Jurkat, Clone E6-1 (cell line): Measurements from ENCODE around the gene MARK2.
"Not testable (repeated sequence)": the region's sequence is repeated elsewhere in the genome, so short reads cannot be mapped to it uniquely, and the experiment has no call there.

Experiments
- DNase-seq: peaks from one replicate; pipeline ENCODE4 v3.0.0-alpha.2; 2011; ENCODE audit warnings: low read depth, low spot score
- H3K4me3 ChIP-seq: 2 replicates; pipeline ENCODE4 v1.5.1; 2011; ENCODE audit warnings: mild to moderate bottlenecking, low read length, control low read depth, moderate library complexity

Gene MARK2

DNA sequence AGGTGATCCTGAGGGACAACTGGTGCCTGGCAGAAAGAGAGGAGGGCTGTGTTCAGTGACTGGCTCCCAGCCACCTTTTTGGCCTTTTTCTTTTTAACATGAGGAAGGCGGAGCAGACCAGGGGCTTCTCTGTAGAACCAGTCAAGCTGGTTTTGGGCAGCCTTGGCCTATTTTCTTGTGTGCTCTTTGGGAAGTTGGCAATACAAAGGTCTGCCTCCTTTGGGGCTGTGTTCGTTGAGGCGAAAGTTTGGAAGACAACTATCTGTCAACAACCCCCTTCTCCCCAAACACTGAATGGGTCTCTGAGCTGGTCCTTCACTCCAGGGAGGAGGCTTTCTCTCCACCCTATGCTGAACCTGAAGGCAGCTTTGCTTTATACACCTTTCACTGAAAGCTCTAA, 8.5 kb downstream of the MARK2 start:
- no peak for DNase-seq
- no peak overlapping the region for H3K4me3 ChIP-seq

DNA sequence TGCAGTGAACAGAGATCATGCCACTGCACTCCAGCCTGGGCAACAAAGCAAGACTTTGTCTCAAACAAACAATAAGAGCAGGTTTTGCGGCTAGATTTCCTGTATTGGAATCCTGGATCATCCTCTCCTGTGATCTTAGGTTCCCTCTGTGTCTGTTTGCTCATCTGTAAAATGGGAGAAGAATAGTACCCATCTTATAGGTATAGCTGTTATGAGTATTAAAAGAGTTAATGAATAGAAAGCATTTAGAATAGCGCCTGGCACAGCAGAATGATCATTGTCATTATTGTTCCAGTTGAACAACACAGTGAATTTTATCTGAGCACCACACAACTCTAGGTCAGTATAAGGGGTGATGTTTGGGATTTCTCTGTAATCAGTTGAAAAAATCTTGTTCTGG, 10.8 kb downstream of the MARK2 start:
- H3K4me3 ChIP-seq, result no peak overlapping the region
- DNase-seq, result no peak

DNA sequence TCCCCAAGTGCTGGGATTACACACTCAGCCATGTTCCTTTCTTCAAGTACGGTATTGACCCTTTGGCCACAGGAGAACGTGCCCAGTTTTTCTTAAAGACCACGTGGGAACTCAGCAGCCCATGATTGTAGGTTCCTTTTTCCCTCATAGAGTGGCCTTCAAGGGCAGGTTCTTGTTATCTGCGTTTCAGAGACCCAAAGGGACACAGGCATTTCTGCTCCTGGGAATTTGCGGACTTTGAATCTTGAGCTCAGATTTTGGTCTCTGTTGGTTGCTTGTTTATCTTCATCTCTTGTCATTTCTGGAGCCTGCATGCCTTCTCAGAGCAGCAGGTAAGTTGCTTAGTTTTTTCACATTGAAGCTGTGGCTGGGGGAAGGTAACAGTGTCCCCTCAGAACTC, 12.0 kb downstream of the MARK2 start:
- no peak overlapping the region for H3K4me3 ChIP-seq

DNA sequence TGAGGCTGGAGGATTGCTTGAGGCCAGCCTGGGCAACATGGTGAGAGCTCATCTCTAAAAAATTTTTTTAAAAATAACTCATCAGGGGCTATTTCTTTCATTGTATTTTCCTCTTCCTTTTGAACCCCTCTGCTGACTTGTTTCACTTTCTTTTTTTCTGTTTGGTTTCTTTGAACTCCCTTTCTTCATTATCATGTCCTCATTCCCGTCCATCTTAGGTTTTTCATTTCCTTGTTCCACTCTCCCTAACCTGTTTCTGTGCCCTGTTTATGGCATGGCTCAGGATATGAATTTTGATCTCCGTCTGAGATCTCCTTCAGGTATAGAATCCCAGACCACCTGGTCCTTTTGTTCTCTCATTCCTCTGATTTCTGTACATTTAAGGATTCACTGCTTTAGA, 12.5 kb downstream of the MARK2 start:
- DNase-seq, result no peak
- no peak overlapping the region for H3K4me3 ChIP-seq

More for the DNA sequence above, 12.0 kb downstream of the MARK2 start:
- DNase-seq, result no peak

GRCh38 chr11:63853476-63853875, 14.6 kb downstream of the MARK2 start:
- DNase-seq, result no peak
- H3K4me3 ChIP-seq, result no peak overlapping the region

DNA sequence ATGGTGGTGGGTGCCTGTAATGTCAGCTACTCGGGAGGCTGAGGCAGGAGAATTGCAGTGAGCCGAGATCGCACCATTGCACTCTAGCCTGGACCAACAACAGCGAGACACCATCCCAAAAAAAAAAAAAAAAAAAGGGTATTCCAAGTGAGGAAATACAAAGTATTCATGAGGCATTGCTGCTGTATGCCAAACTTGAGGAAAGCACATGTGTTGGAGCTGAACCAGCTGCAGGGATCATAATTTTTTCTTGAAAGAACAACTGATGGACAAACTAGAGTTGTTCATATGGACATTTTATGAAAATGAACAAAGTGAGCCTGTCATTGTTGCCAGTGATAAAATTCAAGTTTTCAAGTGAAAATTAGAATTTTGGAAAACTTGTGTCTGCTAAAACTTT, 15.8 kb downstream of the MARK2 start:
- H3K4me3 ChIP-seq, result no peak overlapping the region
- no peak for DNase-seq

- no peak for DNase-seq
- H3K4me3 ChIP-seq, result no peak overlapping the region
These were observed 17.1 kb downstream of the MARK2 start for GRCh38 chr11:63855975-63856374.

DNA sequence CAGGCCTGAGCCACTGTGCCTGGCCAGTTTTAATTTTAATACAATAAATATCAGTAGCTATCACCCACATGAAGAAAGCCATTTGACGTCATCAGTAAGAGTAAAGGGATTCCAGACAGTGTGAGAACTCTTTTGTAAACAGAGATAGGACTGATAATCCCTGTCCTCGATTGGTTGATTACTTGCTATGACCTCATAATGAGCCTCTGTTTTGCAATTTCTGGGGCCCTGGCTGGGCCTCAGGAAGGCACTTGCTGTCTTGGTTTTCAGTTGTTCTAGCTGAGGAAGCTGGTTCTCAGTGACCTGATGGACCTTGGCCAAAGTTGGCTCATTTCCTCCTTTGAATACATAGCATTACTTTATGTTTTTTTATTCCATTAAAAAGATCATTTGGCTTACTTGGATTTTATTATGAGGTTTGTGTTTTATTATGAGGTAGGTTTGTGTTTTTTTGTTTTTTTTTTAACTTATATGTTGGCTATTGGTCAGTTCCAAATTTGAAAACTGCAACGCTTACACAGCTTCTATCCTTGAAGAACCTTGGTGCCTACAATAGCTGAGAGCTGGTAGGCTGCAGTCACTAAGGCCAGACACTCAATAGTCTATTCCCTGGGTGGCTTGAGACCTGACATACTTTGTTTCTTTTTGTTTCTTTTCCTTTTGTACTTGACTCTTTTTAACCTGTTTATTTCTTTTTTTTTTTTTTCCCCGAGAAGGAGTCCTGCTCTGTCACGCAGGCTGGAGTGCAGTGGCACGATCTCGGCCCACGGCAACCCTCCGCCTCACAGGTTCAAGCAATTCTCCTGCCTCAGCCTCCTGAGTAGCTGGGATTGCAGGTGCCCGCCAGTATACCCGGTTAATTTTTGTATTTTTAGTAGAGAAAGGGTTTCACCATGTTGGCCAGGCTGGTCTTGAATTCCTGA, 20.0 kb downstream of the MARK2 start:
- no peak overlapping the region for H3K4me3 ChIP-seq
- no peak for DNase-seq

- DNase-seq, result no peak
- H3K4me3 ChIP-seq, result no peak overlapping the region
These were observed 24.0 kb downstream of the MARK2 start for GRCh38 chr11:63862923-63863322.

- not testable (repeated sequence) for H3K4me3 ChIP-seq, DNase-seq
These were observed 24.7 kb downstream of the MARK2 start for GRCh38 chr11:63863620-63864019.

GRCh38 chr11:63866211-63866610, 27.3 kb downstream of the MARK2 start:
- peak overlapping the region; percentile 22; the same call in 1 of the 2 replicates for H3K4me3 ChIP-seq
- peak; percentile 95 for DNase-seq

DNA sequence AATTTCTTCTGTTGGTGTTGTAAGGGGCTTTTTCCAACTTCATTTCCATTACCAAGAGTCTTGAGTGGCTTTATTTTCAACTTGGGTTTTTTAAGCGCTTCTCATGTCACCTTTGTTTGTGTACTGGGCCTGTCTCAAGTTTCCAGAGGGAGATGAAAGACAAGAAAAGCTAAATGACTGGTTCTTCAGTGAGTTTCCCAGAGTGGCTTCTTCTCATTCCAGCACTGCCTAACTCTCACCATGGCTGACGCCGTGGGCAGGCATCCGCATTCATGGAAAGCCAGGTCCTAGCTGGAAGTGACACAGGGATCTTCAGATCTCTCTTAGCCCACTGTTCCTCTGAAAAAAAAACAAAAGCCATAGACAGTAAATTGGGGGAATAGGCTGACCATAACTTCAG, 28.6 kb downstream of the MARK2 start:
- no peak overlapping the region for H3K4me3 ChIP-seq
- DNase-seq, result no peak

DNA sequence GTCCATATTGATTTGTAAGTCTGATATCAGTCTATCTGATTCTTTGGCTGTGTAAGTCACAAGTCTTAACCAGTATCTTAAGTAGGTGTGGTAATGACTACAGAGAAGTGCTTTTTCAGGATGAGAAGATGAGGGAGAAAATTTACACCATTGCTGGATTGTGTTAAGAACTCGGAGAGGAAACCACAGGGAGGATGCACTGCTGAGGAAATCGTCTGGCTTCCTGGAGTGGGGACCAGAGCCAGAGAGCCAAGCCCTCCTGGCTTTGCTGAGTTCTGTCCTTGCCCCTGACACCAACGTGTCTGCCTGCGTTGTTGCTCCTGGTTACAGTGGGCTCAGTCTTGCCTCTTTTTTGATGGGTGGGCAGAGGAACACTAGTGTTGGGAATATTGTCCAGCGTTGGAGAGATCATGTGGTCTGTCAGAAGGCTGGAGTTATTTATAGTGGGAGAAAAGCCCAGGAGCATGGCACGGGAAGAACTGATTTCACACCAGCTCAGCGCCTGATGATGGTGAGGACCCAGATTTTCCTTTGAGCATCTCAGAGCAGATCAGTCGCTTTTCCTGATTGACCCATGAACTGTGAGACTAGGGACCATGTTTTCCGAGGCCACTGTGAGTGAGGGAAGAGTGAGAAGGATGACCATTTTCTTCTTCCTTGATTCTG, 29.6 kb downstream of the MARK2 start:
- no peak for DNase-seq

GRCh38 chr11:63869171-63869591, 30.3 kb downstream of the MARK2 start:
- H3K4me3 ChIP-seq, result peak overlapping the region; percentile 32
- no peak for DNase-seq

More for the DNA sequence above, 29.6 kb downstream of the MARK2 start:
- no peak overlapping the region for H3K4me3 ChIP-seq

GRCh38 chr11:63869683-63870082, 30.8 kb downstream of the MARK2 start:
- peak; percentile 94 for DNase-seq
- H3K4me3 ChIP-seq, result peak overlapping the region; percentile 32

- DNase-seq, result no peak
- H3K4me3 ChIP-seq, result no peak overlapping the region; the same call in 1 of the 2 replicates
These were observed 31.6 kb downstream of the MARK2 start for GRCh38 chr11:63870351-63871140.

GRCh38 chr11:63871962-63872799, 33.3 kb downstream of the MARK2 start:
- H3K4me3 ChIP-seq, result no peak overlapping the region
- DNase-seq, result peak; percentile 68

DNA sequence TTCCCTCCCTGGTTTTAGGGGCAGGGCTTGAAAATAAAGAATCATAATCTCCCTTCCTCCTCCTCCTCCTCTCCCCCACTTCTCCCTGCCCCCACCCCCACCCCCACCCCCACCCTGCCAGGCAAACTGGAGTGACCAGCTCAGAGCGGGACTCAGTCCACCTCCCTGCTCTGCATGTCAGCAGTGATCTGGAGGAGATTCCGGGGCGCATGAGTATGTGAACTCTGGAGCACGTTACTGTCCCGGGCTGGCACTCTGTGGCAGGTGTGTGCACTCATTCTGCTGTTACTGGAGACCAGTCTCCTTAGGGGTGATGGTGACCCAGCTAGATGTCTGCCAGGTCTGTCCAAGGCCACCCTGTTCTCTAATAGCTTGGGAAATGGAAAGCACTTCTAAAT, 33.9 kb downstream of the MARK2 start:
- no peak overlapping the region for H3K4me3 ChIP-seq
- DNase-seq, result no peak

DNA sequence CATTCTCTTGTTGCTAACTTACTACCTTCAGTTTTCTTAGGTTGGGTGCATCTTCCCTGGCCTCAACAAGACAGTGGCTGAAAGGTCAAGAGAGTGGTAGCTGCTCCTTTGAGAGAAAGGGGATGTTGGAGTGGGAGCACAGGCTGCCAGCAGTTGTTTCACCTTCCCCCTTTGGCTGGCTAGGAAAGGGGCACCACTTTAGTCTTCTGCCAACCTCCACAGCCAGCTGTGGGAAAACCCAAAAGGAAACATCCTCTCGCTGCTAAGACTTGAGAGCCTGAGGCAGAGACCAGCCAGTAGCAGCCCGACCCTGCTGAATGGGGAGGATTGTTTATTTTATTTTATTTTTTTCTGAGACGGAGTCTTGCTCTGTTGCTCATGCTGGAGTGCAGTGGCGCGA, 34.4 kb downstream of the MARK2 start:
- no peak for DNase-seq
- H3K4me3 ChIP-seq, result no peak overlapping the region
